Stomach (tissue), 9 donors: ENCODE measurements around the gene DNAJB7. TPM values are rescaled to one million over a fixed set of nuclear protein-coding genes. Genes with fewer than 3 reads are reported as not detected.
"Not testable (repeated sequence)": the region's sequence is repeated elsewhere in the genome, so short reads cannot be mapped to it uniquely, and the experiment has no call there.

Experiments used
- DNase-seq, 2 donors: peaks; one replicate each; pipeline versions ENCODE4 v3.0.0 to v3.0.0-alpha.2; 2013 to 2019
- H3K27ac ChIP-seq, 5 donors: fragments of 200-600 bp in 4 of 5; sonication (generic) in 4 of 5; one replicate each; pipeline ENCODE4 v1.5.1; 2013 to 2019; ENCODE audit warnings: mild to moderate bottlenecking in 1 of 5, moderate library complexity in 1 of 5
- H3K27me3 ChIP-seq, 3 donors: fragments of 200-600 bp; sonication (generic); one replicate each; pipeline ENCODE4 v1.5.1; 2017 to 2019; ENCODE audit warnings: mixed run types in 1 of 3
- H3K36me3 ChIP-seq, 4 donors: fragments of 200-600 bp; sonication (generic); 1 replicate in 3 of 4; 2 replicates in 1 of 4; pipeline ENCODE4 v1.5.1; 2016 to 2019
- H3K4me1 ChIP-seq, 4 donors: fragments of 200-600 bp; sonication (generic); one replicate each; pipeline ENCODE4 v1.5.1; 2016 to 2019
- H3K4me3 ChIP-seq, 4 donors: fragments of 200-600 bp; sonication (generic) in 3 of 4; one replicate each; pipeline ENCODE4 v1.5.1; 2016 to 2019; ENCODE audit warnings: mild to moderate bottlenecking in 1 of 4
- H3K9me3 ChIP-seq, 4 donors: fragments of 200-600 bp; sonication (generic); one replicate each; pipeline ENCODE4 v1.5.1; 2016 to 2019
- CTCF ChIP-seq, 7 experiments: fragments of 450-650 bp in 4 of 7; fragments of 200-600 bp in 3 of 7; sonication (generic) in 3 of 7; IDR thresholded peaks; one replicate each; pipeline ENCODE4 v1.5.1; 2016 to 2019; ENCODE audit warnings: antibody characterized with exemption in 7 of 7, control low read depth in 2 of 7, mild to moderate bottlenecking in 1 of 7
- EP300 ChIP-seq: sonication (generic); formaldehyde crosslinking; IDR thresholded peaks from one replicate; pipeline ENCODE4 v1.6.1; 2017; ENCODE audit warnings: antibody characterized with exemption
- POLR2A ChIP-seq, 4 donors: fragments of 450-650 bp; IDR thresholded peaks; one replicate each; pipeline ENCODE4 v1.6.1; 2016; ENCODE audit warnings: antibody characterized with exemption in 4 of 4, control low read depth in 2 of 4, mild to moderate bottlenecking in 1 of 4, moderate library complexity in 1 of 4
- POLR2AphosphoS5 ChIP-seq, 3 donors: sonication (generic); formaldehyde crosslinking; IDR thresholded peaks; one replicate each; pipeline ENCODE4 v1.6.1; 2016; ENCODE audit warnings: antibody characterized with exemption in 3 of 3
- WGBS, 5 donors: extraction: QIAGEN DNeasy Blood & Tissue Kit in 3 of 5; methylation state at CpG; one replicate each; pipeline versions ENCODE4 v1.1.5 to v1.1.7; 2013 to 2018; 5-methylcytosine and 5-hydroxymethylcytosine counted together
- intact Hi-C: fragments of 100-400 bp; cut with DNase I; formaldehyde crosslinking; loops from one replicate; pipeline ENCODE4 v1.15.1; 2023; ENCODE audit warnings: low total_unique reads
- polyA plus RNA-seq, 3 donors: library from polyadenylated mRNA; stranded (reverse); fragments of 200-250 nt; gene quantifications; one replicate each; pipeline ENCODE4 v1.2.3, GENCODE V29; 2013
- total RNA-seq, 5 donors: library from RNA; depleted of rRNA; stranded (reverse); fragments of >200 nt; gene quantifications; one replicate each; pipeline versions ENCODE4 v1.1.0 to v1.2.3, GENCODE V29; 2014 to 2016
- donor health status: healthy with polysubstance abuse.
- donor health status: Bipolar disorder and iron deficiency.
- donor health status: healthy.

DNAJB7 gene
- total and polyA plus RNA-seq, 8 donors: not detected

DNA sequence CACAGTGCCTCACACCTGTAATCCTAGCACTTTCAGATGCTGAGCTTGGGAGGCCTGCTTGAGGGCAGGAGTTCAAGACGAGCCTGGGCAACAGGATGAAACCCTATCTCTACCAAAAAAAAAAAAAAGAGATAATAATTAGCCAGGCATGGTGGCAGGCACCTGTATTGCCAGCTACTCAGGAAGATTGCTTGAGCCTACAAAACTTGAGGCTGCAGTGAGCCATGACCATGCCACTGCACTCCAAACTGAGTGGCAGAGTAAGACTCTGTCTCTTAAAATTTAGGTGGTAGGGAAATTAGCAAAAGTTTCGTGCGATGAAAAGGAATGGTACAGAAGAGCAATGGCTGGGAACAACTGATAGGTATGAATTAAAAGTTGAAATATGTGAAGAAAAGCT is 23.4 kb downstream of the DNAJB7 start:
- TF ChIP-seq POLR2AphosphoS5 (IDR thresholded peaks at IDR 0.05) (no peak), CTCF (IDR thresholded peaks at IDR 0.05) (no peak), POLR2A (IDR thresholded peaks at IDR 0.05) (no peak), EP300 (no peak)
- no peaks in the 10 kb centered on the region for H3K9me3 ChIP-seq
- H3K4me1 ChIP-seq: peaks cover 0 to 21% (median 6%) of the 10 kb centered on the region in 4 donors
- no peak for DNase-seq
- H3K4me3 ChIP-seq: no peak overlapping the region
- no peaks in the 10 kb centered on the region for H3K27me3 ChIP-seq
- peaks cover 40 to 100% (median 93%) of the 10 kb centered on the region in 4 donors for H3K36me3 ChIP-seq
- H3K27ac ChIP-seq: no peak overlapping the region
- intact Hi-C loops: no loop called here
- WGBS, 5 donors: 75 to 82% (median 80%) methylated on average over 3 of the region's 3 CpGs

GRCh38 chr22:40834619-40835018 is 27.3 kb downstream of the DNAJB7 start:
- intact Hi-C loops: no loop called here

DNA sequence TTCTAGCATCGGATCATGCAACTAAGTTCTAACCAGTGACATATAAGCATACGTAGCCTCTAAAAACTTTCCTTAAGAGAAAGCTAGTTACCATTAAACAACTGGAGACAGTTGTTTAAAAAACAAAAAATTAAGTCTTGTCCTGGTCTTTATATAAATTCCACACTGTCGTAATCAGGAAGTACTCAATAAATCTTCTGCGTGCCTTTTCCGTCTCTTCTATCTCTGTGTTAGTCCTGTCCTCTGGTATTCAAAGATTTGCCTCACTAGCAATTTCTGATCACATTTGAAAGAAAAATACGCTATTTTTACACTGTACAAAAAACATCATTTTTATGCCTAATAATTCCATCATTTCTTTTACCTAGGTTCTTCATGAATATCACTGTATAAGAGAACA is 32.8 kb downstream of the DNAJB7 start:
- H3K27me3 ChIP-seq: no peaks in the 10 kb centered on the region
- intact Hi-C loops: no loop called here
- H3K27ac ChIP-seq: no peak overlapping the region
- no peaks in the 10 kb centered on the region for H3K9me3 ChIP-seq
- H3K4me3 ChIP-seq: no peak overlapping the region
- WGBS, 5 donors: 80 to 87% (median 85%) methylated on average over 6 of the region's 6 CpGs
- H3K4me1 ChIP-seq: peaks cover 0 to 17% (median 6%) of the 10 kb centered on the region in 4 donors
- H3K36me3 ChIP-seq: peaks cover 48 to 100% (median 96%) of the 10 kb centered on the region in 4 donors
- TF ChIP-seq POLR2AphosphoS5 (IDR thresholded peaks at IDR 0.05): no peak
- TF ChIP-seq EP300: no peak
- no peak for TF ChIP-seq CTCF (IDR thresholded peaks at IDR 0.05)
- DNase-seq: no peak

More at GRCh38 chr22:40834619-40835018, 27.3 kb downstream of the DNAJB7 start:
- H3K27me3 ChIP-seq: no peaks in the 10 kb centered on the region
- no peak overlapping the region for H3K4me3 ChIP-seq
- DNase-seq: no peak
- H3K27ac ChIP-seq: no peak overlapping the region
- TF ChIP-seq POLR2A (IDR thresholded peaks at IDR 0.05): no peak
- no peak for TF ChIP-seq EP300
- no peak for TF ChIP-seq CTCF (IDR thresholded peaks at IDR 0.05)
- WGBS, 5 donors: 92 to 94% (median 93%) methylated on average over 3 of the region's 3 CpGs
- H3K9me3 ChIP-seq: no peaks in the 10 kb centered on the region
- H3K4me1 ChIP-seq: peaks cover 0 to 22% (median 5%) of the 10 kb centered on the region in 4 donors
- H3K36me3 ChIP-seq: peaks cover 46 to 100% (median 98%) of the 10 kb centered on the region in 4 donors

GRCh38 chr22:40826984-40827741 is 34.8 kb downstream of the DNAJB7 start:
- no peak for TF ChIP-seq POLR2A (IDR thresholded peaks at IDR 0.05)
- TF ChIP-seq EP300: no peak
- TF ChIP-seq POLR2AphosphoS5 (IDR thresholded peaks at IDR 0.05): no peak
- no peak for TF ChIP-seq CTCF (IDR thresholded peaks at IDR 0.05)
- Histone ChIP-seq H3K9me3 (no peaks in the 10 kb centered on the region), H3K36me3 (peaks cover 44 to 96% (median 87%) of the 10 kb centered on the region in 4 donors), H3K27ac (no peak overlapping the region), H3K27me3 (no peaks in the 10 kb centered on the region), H3K4me3 (no peak overlapping the region), H3K4me1 (peaks cover 0 to 21% (median 6%) of the 10 kb centered on the region in 4 donors)
- intact Hi-C loops: no loop called here
- DNase-seq: no peak
- 79 to 84% (median 81%) methylated on average over 7 of the region's 7 CpGs for WGBS, 5 donors

- WGBS, 5 donors: 81 to 100% (median 94%) methylated on average over 1 to 2 of the region's 2 CpGs
- intact Hi-C loops, H3K9me3 ChIP-seq, H3K4me3 ChIP-seq, H3K27me3 ChIP-seq, H3K27ac ChIP-seq, DNase-seq: not testable (repeated sequence)
- Histone ChIP-seq H3K4me1 (peaks cover 0 to 17% (median 3%) of the 10 kb centered on the region in 4 donors), H3K36me3 (peaks cover 39 to 87% (median 78%) of the 10 kb centered on the region in 4 donors)
Observed at GRCh38 chr22:40826292-40826691, 35.6 kb downstream of the DNAJB7 start.
